Stimulated activated CD8-positive, alpha-beta memory T cell treated with anti-CD3 and anti-CD28 coated beads, Interleukin-12 subunit alpha, Interleukin-12 subunit beta, amount 100 ng/mL, for 24 hours (primary cell): ENCODE measurements around the gene MRPL43.
"Not testable (repeated sequence)": the region's sequence is repeated elsewhere in the genome, so short reads cannot be mapped to it uniquely, and the experiment has no call there.

Experiments used
- DNase-seq: peaks from one replicate; pipeline ENCODE4 v3.0.0-alpha.2; 2020; ENCODE audit errors: extremely low read depth

Gene MRPL43

DNA sequence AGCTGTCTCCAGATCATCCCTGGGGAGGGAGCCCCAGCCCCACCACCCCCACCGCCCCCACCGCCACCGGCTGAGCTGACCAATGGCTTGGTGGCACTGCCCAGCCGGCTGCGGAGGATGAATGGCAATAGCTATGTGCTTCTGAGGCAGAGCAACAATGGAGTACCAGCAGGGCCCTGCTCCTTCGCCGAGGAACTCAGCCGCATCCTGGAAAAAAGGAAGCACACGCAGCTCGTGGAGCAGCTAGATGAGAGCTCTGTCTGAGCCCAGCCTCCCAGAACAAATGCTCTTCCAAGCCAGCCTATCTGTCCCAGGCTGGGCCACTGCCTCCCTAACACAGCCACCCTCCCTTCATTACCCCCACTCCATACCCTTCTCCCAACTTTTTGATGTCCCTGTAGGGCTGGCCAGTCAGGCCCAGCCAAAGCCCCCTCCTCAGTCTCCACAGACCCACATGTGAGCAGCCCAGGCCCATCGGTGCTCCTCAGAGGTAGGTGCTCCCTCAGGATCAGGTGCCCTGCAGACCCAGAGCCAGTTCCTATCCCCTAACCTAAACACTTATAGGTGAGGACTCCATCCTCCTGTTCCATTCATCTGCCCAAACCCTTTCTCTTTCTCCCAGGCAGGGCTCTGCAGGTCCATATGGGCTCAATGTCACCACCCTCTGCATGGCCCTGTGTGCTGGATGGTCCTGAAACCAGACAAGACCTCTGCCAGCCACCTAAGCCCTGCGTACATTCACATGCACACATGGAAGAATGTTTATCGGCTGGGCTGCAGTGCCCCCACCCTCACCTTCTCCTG, 3.2 kb downstream of the MRPL43 start:
- DNase-seq, result no peak

DNA sequence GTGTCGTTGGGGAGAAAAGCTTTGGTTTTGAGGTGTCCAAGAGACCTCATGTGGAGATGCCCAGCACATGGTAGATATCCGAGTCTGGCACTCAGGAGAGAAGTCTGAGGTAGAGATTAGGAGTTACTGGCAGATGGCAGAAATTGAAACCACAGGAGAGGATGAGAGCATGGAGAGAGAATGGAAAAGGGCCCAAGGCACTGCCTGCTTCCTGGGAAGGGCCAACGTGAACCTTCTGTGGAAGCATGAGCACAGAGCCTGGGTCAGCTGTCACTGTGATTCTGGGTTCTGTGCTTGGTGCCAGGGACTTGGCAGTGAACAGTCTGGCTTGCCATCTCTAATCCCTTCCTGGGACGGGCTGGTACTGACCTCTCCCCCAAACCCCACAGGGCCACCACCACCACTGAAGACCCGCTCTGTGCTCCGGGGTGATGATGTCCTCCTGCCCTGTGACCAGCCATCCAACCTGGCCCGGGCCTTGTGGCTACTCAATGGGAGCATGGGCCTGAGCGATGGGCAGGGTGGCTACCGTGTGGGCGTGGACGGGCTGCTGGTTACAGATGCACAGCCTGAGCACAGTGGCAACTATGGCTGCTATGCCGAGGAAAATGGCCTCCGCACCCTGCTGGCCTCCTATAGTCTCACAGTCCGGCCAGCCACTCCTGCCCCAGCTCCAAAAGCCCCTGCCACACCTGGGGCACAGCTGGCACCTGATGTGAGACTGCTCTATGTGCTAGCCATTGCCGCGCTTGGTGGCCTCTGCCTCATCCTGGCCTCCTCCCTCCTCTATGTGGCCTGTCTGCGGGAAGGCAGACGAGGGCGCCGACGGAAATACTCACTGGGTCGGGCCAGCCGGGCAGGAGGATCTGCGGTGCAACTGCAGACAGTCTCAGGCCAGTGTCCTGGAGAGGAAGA, 4.1 kb downstream of the MRPL43 start:
- no peak for DNase-seq

DNA sequence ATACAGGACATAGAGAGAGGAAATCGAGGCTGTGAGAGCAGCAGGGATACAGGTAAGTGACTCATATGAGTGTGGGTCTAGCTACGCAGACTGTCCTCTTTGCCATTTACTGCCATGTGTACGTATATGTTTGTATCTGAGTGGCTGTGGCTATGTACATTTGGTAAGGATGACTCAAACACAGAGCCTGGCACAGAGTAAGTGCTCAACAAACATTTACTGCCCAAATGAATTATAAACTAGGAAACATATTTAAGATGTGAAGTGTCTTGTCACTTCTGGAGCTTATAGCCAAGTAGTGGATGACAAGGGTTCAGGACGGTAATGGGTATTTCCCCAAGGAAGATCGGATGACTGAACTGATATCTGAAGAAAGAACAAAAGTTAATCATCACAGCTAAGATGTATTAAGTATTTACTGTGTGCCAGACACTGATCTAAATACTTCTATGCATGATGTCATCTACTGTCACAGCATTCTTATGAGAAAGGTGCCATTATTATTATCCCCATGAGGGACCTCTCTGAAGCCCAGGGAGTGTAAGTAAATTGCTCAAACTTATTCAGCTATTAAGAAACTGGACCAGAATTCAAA, 6.0 kb downstream of the MRPL43 start:
- no peak for DNase-seq

- DNase-seq, result no peak
These were observed 6.6 kb downstream of the MRPL43 start for GRCh38 chr10:100980711-100981110.

DNA sequence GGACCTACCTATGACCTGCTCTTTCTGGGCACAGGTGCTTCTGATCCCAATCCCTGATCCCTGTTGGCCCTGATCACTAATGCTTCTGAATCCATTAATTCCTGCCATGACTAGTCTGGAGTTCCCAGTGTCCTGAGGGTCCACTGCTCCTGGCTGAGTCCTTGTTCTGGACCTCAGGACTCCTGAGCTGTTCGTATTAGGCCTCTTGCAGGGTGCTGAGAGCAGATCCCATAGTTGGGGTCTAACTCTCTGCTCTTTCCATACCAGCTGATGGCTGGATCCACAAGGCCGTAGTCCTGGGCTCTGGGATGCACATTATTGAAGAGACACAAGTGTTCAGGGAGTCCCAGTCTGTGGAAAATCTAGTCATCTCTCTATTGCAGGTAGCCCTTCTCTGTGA, 7.0 kb downstream of the MRPL43 start:
- no peak for DNase-seq

- no peak for DNase-seq
These were observed 7.5 kb downstream of the MRPL43 start for GRCh38 chr10:100979791-100980272.

DNA sequence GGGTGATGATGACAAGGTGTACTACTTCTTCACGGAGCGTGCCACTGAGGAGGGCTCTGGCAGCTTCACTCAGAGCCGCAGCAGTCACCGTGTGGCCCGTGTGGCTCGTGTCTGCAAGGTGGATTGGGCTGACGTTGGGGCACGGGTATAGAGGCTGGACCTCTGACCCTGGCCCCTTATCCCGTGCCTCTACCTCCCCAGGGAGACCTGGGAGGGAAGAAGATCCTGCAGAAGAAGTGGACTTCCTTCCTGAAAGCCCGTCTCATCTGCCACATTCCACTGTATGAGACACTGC, 8.4 kb downstream of the MRPL43 start:
- DNase-seq, result no peak

GRCh38 chr10:100978121-100978900, 9.0 kb downstream of the MRPL43 start:
- DNase-seq, result no peak

DNA sequence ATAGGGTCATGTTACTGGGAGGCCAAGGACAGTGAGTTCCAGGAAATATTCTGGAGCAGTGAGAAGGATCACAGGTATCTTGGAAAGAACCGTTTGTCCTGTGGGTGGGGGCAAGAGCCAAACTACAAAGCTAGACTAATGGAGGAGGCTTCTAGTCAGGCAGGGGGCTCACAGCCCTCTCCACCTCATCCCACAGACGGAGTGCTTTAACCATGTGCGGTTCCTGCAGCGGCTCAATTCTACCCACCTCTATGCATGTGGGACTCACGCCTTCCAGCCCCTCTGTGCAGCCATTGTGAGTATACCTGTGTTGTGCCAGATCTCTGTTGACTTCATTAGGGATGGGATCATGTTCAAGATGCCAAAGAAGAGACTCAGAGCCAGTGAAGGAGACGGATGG, 9.9 kb downstream of the MRPL43 start:
- no peak for DNase-seq

DNA sequence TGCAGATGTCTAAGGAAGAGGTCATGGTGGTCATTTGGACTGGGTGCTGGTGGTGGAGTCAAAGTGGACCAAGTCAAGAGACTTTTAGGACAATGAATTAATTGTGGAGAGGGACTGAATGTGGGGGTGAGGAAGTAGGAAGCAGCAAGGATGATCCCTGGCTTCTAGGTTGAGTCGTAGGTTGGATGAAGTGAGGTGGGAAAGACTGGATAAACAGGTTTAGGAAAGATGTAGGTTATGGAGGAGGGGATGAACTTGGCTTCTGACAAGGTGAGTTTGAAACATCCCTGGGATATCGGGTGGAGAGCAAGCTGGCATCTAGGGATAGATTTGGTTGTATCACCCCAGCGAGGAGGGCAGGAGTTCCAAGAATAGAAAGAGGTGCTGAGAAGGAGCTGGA, 10.4 kb downstream of the MRPL43 start:
- no peak for DNase-seq

GRCh38 chr10:100975397-100975796, 11.9 kb downstream of the MRPL43 start:
- DNase-seq, result not testable (repeated sequence)

DNA sequence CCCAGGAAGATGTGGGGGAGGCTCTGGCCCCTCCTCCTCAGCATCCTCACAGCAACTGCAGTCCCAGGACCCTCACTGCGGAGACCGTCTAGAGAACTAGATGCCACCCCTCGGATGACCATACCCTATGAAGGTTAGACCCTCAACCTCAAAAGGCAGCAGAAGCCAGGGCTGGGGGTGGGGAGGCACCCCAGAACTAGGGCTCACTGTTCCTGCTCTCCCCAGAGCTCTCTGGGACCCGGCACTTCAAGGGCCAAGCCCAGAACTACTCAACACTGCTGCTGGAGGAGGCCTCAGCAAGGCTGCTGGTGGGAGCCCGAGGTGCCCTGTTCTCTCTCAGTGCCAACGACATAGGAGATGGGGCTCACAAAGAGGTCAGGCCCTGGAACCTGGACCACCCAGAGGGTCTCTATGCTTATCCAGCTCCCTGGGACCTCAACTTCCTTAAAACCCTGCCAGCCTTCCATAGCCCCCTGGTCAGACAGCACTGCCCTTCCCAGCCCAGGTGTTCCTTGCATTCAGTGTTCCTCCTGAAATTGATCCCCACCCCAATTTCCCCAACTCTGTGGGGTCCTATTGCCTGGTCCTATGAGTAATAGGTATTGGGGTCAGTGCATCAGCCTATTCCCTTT, 14.3 kb downstream of the MRPL43 start:
- no peak for DNase-seq

DNA sequence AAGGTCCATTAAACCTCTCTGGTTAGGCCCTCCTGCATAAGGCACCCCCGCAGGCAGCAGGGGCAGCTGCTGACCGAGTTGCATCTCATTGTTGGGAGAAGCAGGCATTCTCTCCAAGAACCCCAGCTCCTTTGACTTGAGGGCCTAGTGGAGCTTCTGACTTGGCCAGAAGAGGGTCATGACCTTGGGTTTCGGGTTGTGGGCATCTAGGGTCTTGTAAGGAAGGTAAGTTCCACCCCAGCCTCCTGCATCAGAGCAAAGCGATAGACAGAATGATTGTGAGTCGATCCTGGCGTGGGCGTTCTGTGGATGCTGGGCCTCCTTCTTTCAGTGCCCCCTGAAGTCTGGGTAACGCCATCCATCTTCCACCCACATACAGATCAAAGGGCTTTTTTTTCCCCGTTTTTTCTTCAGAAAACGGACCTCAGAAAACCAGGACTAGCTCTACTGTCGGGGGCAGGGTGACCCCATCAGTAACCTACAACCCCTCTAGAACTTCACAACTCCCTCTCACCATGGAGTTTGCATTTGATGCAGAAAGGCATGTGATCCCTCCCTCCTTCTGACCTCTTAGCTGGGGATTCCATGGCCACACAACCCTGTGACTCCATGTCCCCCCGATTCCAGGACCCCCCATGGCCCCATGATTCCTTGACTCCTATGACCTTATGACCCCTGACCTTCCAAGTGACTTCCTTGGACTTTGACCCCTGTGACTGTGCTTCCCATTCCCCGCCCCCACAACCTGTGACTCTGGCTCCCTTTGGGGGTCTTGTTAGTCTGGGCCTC, 15.0 kb downstream of the MRPL43 start:
- no peak for DNase-seq

GRCh38 chr10:100970914-100971811, 16.1 kb downstream of the MRPL43 start:
- no peak for DNase-seq

DNA sequence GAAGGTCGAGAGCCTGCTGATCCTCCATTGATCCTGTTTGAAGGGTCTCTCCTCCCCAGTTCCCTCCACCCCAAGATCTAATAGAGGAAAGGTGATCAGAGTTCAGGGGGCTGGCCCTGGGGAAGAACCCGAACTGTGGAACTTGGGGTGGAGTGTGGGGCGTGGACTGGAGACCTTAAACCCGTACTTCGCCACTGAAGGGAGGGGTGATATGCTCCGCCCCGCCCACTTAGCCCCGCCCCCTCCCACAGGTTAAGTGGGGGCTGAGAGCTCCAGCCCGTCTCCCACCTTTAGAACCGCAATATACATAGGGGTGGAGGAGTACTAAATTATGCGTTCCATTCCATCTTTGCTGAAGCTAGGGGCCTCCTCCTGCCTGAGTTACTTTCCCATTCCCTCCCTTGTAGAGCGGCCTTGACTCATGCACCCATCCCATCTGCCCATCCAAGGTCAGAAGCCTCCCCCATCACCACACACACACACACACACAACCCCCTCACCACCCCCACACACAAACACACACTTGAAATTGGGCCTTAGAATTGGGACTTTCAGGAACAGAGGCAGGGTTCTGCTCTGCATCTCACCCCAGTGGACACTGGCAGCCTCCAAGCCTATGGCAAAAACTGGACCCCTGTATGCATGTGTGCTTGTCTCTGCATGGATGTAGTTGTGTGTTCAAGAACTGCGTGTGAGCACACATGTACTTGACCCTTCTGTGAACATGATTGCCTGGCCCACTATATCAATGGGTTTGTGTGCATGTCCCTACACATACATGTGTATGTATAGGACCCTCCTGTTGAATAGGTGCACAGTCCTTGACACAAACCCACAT, 17.0 kb downstream of the MRPL43 start:
- peak; percentile 9 for DNase-seq

- no peak for DNase-seq
These were observed 17.9 kb downstream of the MRPL43 start, which contains the start of gene SEMA4G for GRCh38 chr10:100969187-100970075. Gene SEMA4G, plus strand, starts transcription at chr10:100969504. Its CDS starts 3,409 bp downstream, at chr10:100972913.

DNA sequence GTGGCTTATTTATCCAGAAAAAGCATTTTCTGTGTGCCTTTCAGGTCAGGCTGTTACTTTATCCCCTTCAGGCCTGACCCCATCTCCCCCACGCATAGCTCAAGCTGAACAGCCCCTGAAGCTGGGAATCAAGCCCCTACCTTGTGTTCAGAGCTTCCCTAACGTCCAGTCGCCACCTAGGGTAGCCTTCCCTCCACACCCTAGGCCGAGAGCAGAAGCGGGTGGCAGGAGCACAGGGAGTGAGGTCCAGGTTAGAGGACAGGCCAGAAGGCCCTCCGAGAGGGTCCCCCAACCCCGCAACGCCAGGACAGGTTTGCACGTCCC, 18.5 kb downstream of the MRPL43 start:
- no peak for DNase-seq
